ENCODE data around the gene PKDREJ.

GRCh38 chr22:46226577-46226976 lies 36.6 kb downstream of the PKDREJ start:
- TF ChIP-seq POLR2A (IDR thresholded peaks at IDR 0.05; ENCODE audit: low read length) (no peak), GATA1 (IDR thresholded peaks at IDR 0.05; ENCODE audit: low read depth, low read length) (no peak)
